K562 (cell line): ENCODE data around the gene CD1E. TPM values are rescaled to one million over a fixed set of nuclear protein-coding genes. Genes with fewer than 3 reads are reported as not detected.

ENCODE experiments used
- polyA plus RNA-seq, 8 experiments: library from polyadenylated mRNA; depleted of rRNA in 4 of 8; stranded (reverse) in 5 of 8; unstranded in 3 of 8; fragments of >200 nt; fragmentation: Nextera tagmentation in 2 of 8; fragmentation: Illumina TruSeq in 1 of 8; extraction: Ambion mirVana in 2 of 8; extraction: Trizol in 1 of 8; gene quantifications; 2 replicates each; pipeline versions ENCODE4 v1.2.1 to v1.2.3, GENCODE V29; 2011 to 2014; ENCODE audit warnings: inconsistent platforms in 1 of 8, missing spikeins in 1 of 8
- total RNA-seq, 7 experiments: library from RNA; depleted of rRNA in 6 of 7; stranded (reverse); fragments of >200 nt in 6 of 7; fragmentation: Illumina TruSeq in 2 of 7; extraction: Trizol in 2 of 7; gene quantifications; 2 replicates each; pipeline versions ENCODE4 v1.2.1 to v1.2.3, GENCODE V29; 2011 to 2021; ENCODE audit warnings: low replicate concordance in 1 of 7

CD1E gene
- total and polyA plus RNA-seq, 9 of the 15 experiments (the other 6 are each of a cell fraction or from before 2014, with no cell fraction given) = not detected

Other genes with a start within 250 kb of the CD1E start
Only the 7 nearest of the 11 such genes appear.
- not detected in 2 replicates for gene CD1A, start 99.5 kb upstream of the CD1E start, total RNA-seq (2014; rRNA removed)
- gene CD1A, start 99.5 kb upstream of the CD1E start, total RNA-seq (2014; rRNA removed; fragmentation: Illumina TruSeq; extraction: Trizol) = not detected in 2 replicates
- not detected in 2 replicates for gene CD1A, start 99.5 kb upstream of the CD1E start, total RNA-seq (2015; rRNA removed; fragmentation: Illumina TruSeq; extraction: Trizol)
- not detected in 2 replicates for gene CD1A, start 99.5 kb upstream of the CD1E start, total RNA-seq (2021)
- not detected in 2 replicates for gene CD1A, start 99.5 kb upstream of the CD1E start, polyA plus RNA-seq (2011; rRNA removed)
- not detected in 2 replicates for gene CD1A, start 99.5 kb upstream of the CD1E start, polyA plus RNA-seq (2014; fragmentation: Illumina TruSeq; extraction: Trizol)
- not detected for gene CD1A, start 99.5 kb upstream of the CD1E start, polyA plus RNA-seq (2014; fragmentation: Nextera tagmentation; extraction: Ambion mirVana)
- gene CD1A, start 99.5 kb upstream of the CD1E start, polyA plus RNA-seq (2014; rRNA removed) = not detected in 2 replicates
- not detected in 2 replicates for gene CD1C, start 64.0 kb upstream of the CD1E start, total RNA-seq (2014; rRNA removed)
- gene CD1C, start 64.0 kb upstream of the CD1E start, total RNA-seq (2014; rRNA removed; fragmentation: Illumina TruSeq; extraction: Trizol) = not detected in 2 replicates
- not detected in 2 replicates for gene CD1C, start 64.0 kb upstream of the CD1E start, total RNA-seq (2015; rRNA removed; fragmentation: Illumina TruSeq; extraction: Trizol)
- gene CD1C, start 64.0 kb upstream of the CD1E start, total RNA-seq (2021) = not detected in 2 replicates
- gene CD1C, start 64.0 kb upstream of the CD1E start, polyA plus RNA-seq (2011; rRNA removed) = not detected in 2 replicates
- not detected in 2 replicates for gene CD1C, start 64.0 kb upstream of the CD1E start, polyA plus RNA-seq (2014; fragmentation: Illumina TruSeq; extraction: Trizol)
- gene CD1C, start 64.0 kb upstream of the CD1E start, polyA plus RNA-seq (2014; fragmentation: Nextera tagmentation; extraction: Ambion mirVana) = not detected
- gene CD1C, start 64.0 kb upstream of the CD1E start, polyA plus RNA-seq (2014; rRNA removed) = not detected in 2 replicates
- not detected in 2 replicates for gene CD1B, start 22.4 kb upstream of the CD1E start, total RNA-seq (2014; rRNA removed)
- not detected in 2 replicates for gene CD1B, start 22.4 kb upstream of the CD1E start, total RNA-seq (2014; rRNA removed; fragmentation: Illumina TruSeq; extraction: Trizol)
- gene CD1B, start 22.4 kb upstream of the CD1E start, total RNA-seq (2015; rRNA removed; fragmentation: Illumina TruSeq; extraction: Trizol) = not detected in 2 replicates
- not detected in 2 replicates for gene CD1B, start 22.4 kb upstream of the CD1E start, total RNA-seq (2021)
- gene CD1B, start 22.4 kb upstream of the CD1E start, polyA plus RNA-seq (2011; rRNA removed) = not detected in 2 replicates
- not detected in 2 replicates for gene CD1B, start 22.4 kb upstream of the CD1E start, polyA plus RNA-seq (2014; fragmentation: Illumina TruSeq; extraction: Trizol)
- not detected for gene CD1B, start 22.4 kb upstream of the CD1E start, polyA plus RNA-seq (2014; fragmentation: Nextera tagmentation; extraction: Ambion mirVana)
- gene CD1B, start 22.4 kb upstream of the CD1E start, polyA plus RNA-seq (2014; rRNA removed) = not detected in 2 replicates
- gene OR10T2, start 45.6 kb downstream of the CD1E start, total RNA-seq (2014; rRNA removed) = not detected in 2 replicates
- not detected in 2 replicates for gene OR10T2, start 45.6 kb downstream of the CD1E start, total RNA-seq (2014; rRNA removed; fragmentation: Illumina TruSeq; extraction: Trizol)
- gene OR10T2, start 45.6 kb downstream of the CD1E start, total RNA-seq (2015; rRNA removed; fragmentation: Illumina TruSeq; extraction: Trizol) = not detected in 2 replicates
- not detected in 2 replicates for gene OR10T2, start 45.6 kb downstream of the CD1E start, total RNA-seq (2021)
- gene OR10T2, start 45.6 kb downstream of the CD1E start, polyA plus RNA-seq (2011; rRNA removed) = not detected in 2 replicates
- gene OR10T2, start 45.6 kb downstream of the CD1E start, polyA plus RNA-seq (2014; fragmentation: Illumina TruSeq; extraction: Trizol) = not detected in 2 replicates
- not detected for gene OR10T2, start 45.6 kb downstream of the CD1E start, polyA plus RNA-seq (2014; fragmentation: Nextera tagmentation; extraction: Ambion mirVana)
- gene OR10T2, start 45.6 kb downstream of the CD1E start, polyA plus RNA-seq (2014; rRNA removed) = not detected in 2 replicates
- not detected in 2 replicates for gene OR10K2, start 72.3 kb downstream of the CD1E start, total RNA-seq (2014; rRNA removed)
- gene OR10K2, start 72.3 kb downstream of the CD1E start, total RNA-seq (2014; rRNA removed; fragmentation: Illumina TruSeq; extraction: Trizol) = not detected in 2 replicates
- gene OR10K2, start 72.3 kb downstream of the CD1E start, total RNA-seq (2015; rRNA removed; fragmentation: Illumina TruSeq; extraction: Trizol) = not detected in 2 replicates
- not detected in 2 replicates for gene OR10K2, start 72.3 kb downstream of the CD1E start, total RNA-seq (2021)
- gene OR10K2, start 72.3 kb downstream of the CD1E start, polyA plus RNA-seq (2011; rRNA removed) = not detected in 2 replicates
- gene OR10K2, start 72.3 kb downstream of the CD1E start, polyA plus RNA-seq (2014; fragmentation: Illumina TruSeq; extraction: Trizol) = not detected in 2 replicates
- gene OR10K2, start 72.3 kb downstream of the CD1E start, polyA plus RNA-seq (2014; fragmentation: Nextera tagmentation; extraction: Ambion mirVana) = not detected
- gene OR10K2, start 72.3 kb downstream of the CD1E start, polyA plus RNA-seq (2014; rRNA removed) = not detected in 2 replicates
- gene OR10K1, start 107.9 kb downstream of the CD1E start, total RNA-seq (2014; rRNA removed) = not detected in 2 replicates
- gene OR10K1, start 107.9 kb downstream of the CD1E start, total RNA-seq (2014; rRNA removed; fragmentation: Illumina TruSeq; extraction: Trizol) = not detected in 2 replicates
- gene OR10K1, start 107.9 kb downstream of the CD1E start, total RNA-seq (2015; rRNA removed; fragmentation: Illumina TruSeq; extraction: Trizol) = not detected in 2 replicates
- gene OR10K1, start 107.9 kb downstream of the CD1E start, total RNA-seq (2021) = not detected in 2 replicates
- gene OR10K1, start 107.9 kb downstream of the CD1E start, polyA plus RNA-seq (2011; rRNA removed) = not detected in 2 replicates
- gene OR10K1, start 107.9 kb downstream of the CD1E start, polyA plus RNA-seq (2014; fragmentation: Illumina TruSeq; extraction: Trizol) = not detected in 2 replicates
- not detected for gene OR10K1, start 107.9 kb downstream of the CD1E start, polyA plus RNA-seq (2014; fragmentation: Nextera tagmentation; extraction: Ambion mirVana)
- not detected in 2 replicates for gene OR10K1, start 107.9 kb downstream of the CD1E start, polyA plus RNA-seq (2014; rRNA removed)
- not detected in 2 replicates for gene OR10R2, start 118.3 kb downstream of the CD1E start, total RNA-seq (2014; rRNA removed)
- not detected in 2 replicates for gene OR10R2, start 118.3 kb downstream of the CD1E start, total RNA-seq (2014; rRNA removed; fragmentation: Illumina TruSeq; extraction: Trizol)
- not detected in 2 replicates for gene OR10R2, start 118.3 kb downstream of the CD1E start, total RNA-seq (2015; rRNA removed; fragmentation: Illumina TruSeq; extraction: Trizol)
- not detected in 2 replicates for gene OR10R2, start 118.3 kb downstream of the CD1E start, total RNA-seq (2021)
- not detected in 2 replicates for gene OR10R2, start 118.3 kb downstream of the CD1E start, polyA plus RNA-seq (2011; rRNA removed)
- gene OR10R2, start 118.3 kb downstream of the CD1E start, polyA plus RNA-seq (2014; fragmentation: Illumina TruSeq; extraction: Trizol) = not detected in 2 replicates
- not detected for gene OR10R2, start 118.3 kb downstream of the CD1E start, polyA plus RNA-seq (2014; fragmentation: Nextera tagmentation; extraction: Ambion mirVana)
- not detected in 2 replicates for gene OR10R2, start 118.3 kb downstream of the CD1E start, polyA plus RNA-seq (2014; rRNA removed)